GM12872 (cell line): Measurements from ENCODE around the gene NYNRIN.
A peak's percentile ranks its signal among the peaks of the same experiment; 100 is the strongest.

Source experiments
- CTCF ChIP-seq: IDR thresholded peaks from 3 replicates; pipeline ENCODE4 v1.5.1; 2011; ENCODE audit warnings: low read depth, mild to moderate bottlenecking, low read length, moderate library complexity; ENCODE audit not compliant: insufficient read depth

Gene NYNRIN

GRCh38 chr14:24367514-24368211 lies 31.1 kb upstream of the NYNRIN start, which contains the start of gene NFATC4:
NFATC4 (plus strand) TSS chr14:24368184; CDS start chr14:24368341, 157 bp downstream.
- no peak for TF ChIP-seq CTCF

GRCh38 chr14:24368212-24368561 lies 30.6 kb upstream of the NYNRIN start:
- no peak for TF ChIP-seq CTCF

- TF ChIP-seq CTCF, result 0 out of 3 replicates have a peak, but pooled peaks have one; percentile 10
Measured at GRCh38 chr14:24368562-24369252, 30.1 kb upstream of the NYNRIN start.

GRCh38 chr14:24369463-24369862 lies 29.3 kb upstream of the NYNRIN start:
- TF ChIP-seq CTCF, result no peak

- TF ChIP-seq CTCF, result no peak
Measured at GRCh38 chr14:24369907-24370687, 28.7 kb upstream of the NYNRIN start.

- TF ChIP-seq CTCF, result no peak
Measured at GRCh38 chr14:24370748-24371147, 28.1 kb upstream of the NYNRIN start.

- no peak for TF ChIP-seq CTCF
Measured at GRCh38 chr14:24372701-24373416, 25.9 kb upstream of the NYNRIN start.
